Spleen (tissue), 11 donors: ENCODE results near the gene CCL28. TPM values are rescaled to one million over a fixed set of nuclear protein-coding genes. Genes with fewer than 3 reads are reported as not detected.

Experiments
- DNase-seq: peaks from one replicate; pipeline ENCODE4 v3.0.0-alpha.2; 2020
- H3K27ac ChIP-seq, 8 donors: fragments of 200-600 bp; sonication (generic) in 7 of 8; 1 replicate in 4 of 8; 2 replicates in 4 of 8; pipeline versions ENCODE4 v1.5.0 to v1.8.0; 2016 to 2021; ENCODE audit warnings: inconsistent platforms in 4 of 8, mild to moderate bottlenecking in 4 of 8, moderate library complexity in 1 of 8
- H3K27me3 ChIP-seq, 7 donors: fragments of 200-600 bp; sonication (generic) in 6 of 7; replicated peaks in 1 of 7; 1 replicate in 4 of 7; 2 replicates in 3 of 7; pipeline versions ENCODE4 v1.5.0 to v1.8.0; 2016 to 2021; ENCODE audit warnings: inconsistent platforms in 3 of 7, mild to moderate bottlenecking in 1 of 7
- H3K36me3 ChIP-seq, 6 donors: fragments of 200-600 bp; sonication (generic) in 5 of 6; 1 replicate in 4 of 6; 2 replicates in 2 of 6; pipeline versions ENCODE4 v1.5.0 to v1.8.0; 2016 to 2021; ENCODE audit warnings: inconsistent platforms in 2 of 6
- H3K4me1 ChIP-seq, 6 donors: fragments of 200-600 bp; sonication (generic) in 5 of 6; 1 replicate in 3 of 6; 2 replicates in 3 of 6; pipeline versions ENCODE4 v1.5.0 to v1.8.0; 2016 to 2021; ENCODE audit warnings: inconsistent platforms in 3 of 6
- H3K4me3 ChIP-seq, 8 donors: fragments of 200-600 bp; sonication (generic) in 7 of 8; 1 replicate in 4 of 8; 2 replicates in 4 of 8; pipeline versions ENCODE4 v1.5.0 to v1.8.0; 2016 to 2021; ENCODE audit warnings: inconsistent platforms in 4 of 8, mild to moderate bottlenecking in 4 of 8, moderate library complexity in 2 of 8
- H3K9me3 ChIP-seq, 8 donors: fragments of 200-600 bp; sonication (generic) in 7 of 8; 1 replicate in 4 of 8; 2 replicates in 4 of 8; pipeline versions ENCODE4 v1.5.0 to v1.8.0; 2016 to 2021; ENCODE audit warnings: inconsistent platforms in 4 of 8
- CTCF ChIP-seq, 11 experiments: fragments of 200-600 bp in 7 of 11; fragments of 450-650 bp in 4 of 11; sonication (generic) in 4 of 11; IDR thresholded peaks in 8 of 11; conservative IDR thresholded peaks in 3 of 11; 1 replicate in 7 of 11; 2 replicates in 4 of 11; pipeline versions ENCODE4 v1.4.0 to v1.8.0; 2016 to 2021; ENCODE audit warnings: antibody characterized with exemption in 11 of 11, inconsistent platforms in 4 of 11, mild to moderate bottlenecking in 1 of 11
- POLR2A ChIP-seq, 3 donors: fragments of 450-650 bp; IDR thresholded peaks; one replicate each; pipeline ENCODE4 v1.5.1; 2017; ENCODE audit warnings: antibody characterized with exemption in 3 of 3, mild to moderate bottlenecking in 1 of 3
- POLR2AphosphoS5 ChIP-seq, 3 donors: sonication (generic); formaldehyde crosslinking; IDR thresholded peaks; one replicate each; pipeline ENCODE4 v1.5.1; 2017; ENCODE audit warnings: antibody characterized with exemption in 3 of 3
- WGBS, 5 donors: extraction: QIAGEN DNeasy Blood & Tissue Kit in 3 of 5; methylation state at CpG; one replicate each; pipeline versions ENCODE4 v1.1.5 to v1.1.7; 2013 to 2018; 5-methylcytosine and 5-hydroxymethylcytosine counted together
- intact Hi-C: fragments of 100-400 bp; cut with DNase I; formaldehyde crosslinking; loops from one replicate; pipeline ENCODE4 v1.15.0; 2023; ENCODE audit warnings: low total_unique reads
- polyA plus RNA-seq, 3 donors: library from polyadenylated mRNA; stranded (reverse); fragments of 200-250 nt; gene quantifications; one replicate each; pipeline ENCODE4 v1.2.1, GENCODE V29; 2013
- total RNA-seq, 7 donors: library from RNA; depleted of rRNA in 3 of 7; stranded (reverse); fragments of >200 nt in 3 of 7; fragmentation: NEBNext Ultra II Directional in 4 of 7; extraction: Animal tissue kit (Norgen Biotek cat#: 25700) in 4 of 7; gene quantifications; one replicate each; pipeline versions ENCODE4 v1.1.0 to v1.2.1, GENCODE V29; 2016 to 2021
- donor health status: healthy with polysubstance abuse.
- donor health status: DM: no; HTN: no; CAD: no; lungs with moderate emphysema.
- donor health status: DM: no; HTN: no; CAD: no.
- donor health status: Bipolar disorder and iron deficiency.
- donor health status: healthy.
- donor health status: DM: no; HTN: no; CAD: no.
- donor health status: DM: yes; HTN: yes; CAD: no.

Gene CCL28
- total and polyA plus RNA-seq, 10 donors = 3.7 to 17.1 (median 11.6) TPM

GRCh38 chr5:43363445-43364152 is 48.6 kb downstream of the CCL28 start:
- no peak overlapping the region for H3K4me3 ChIP-seq
- H3K9me3 ChIP-seq = peaks cover 0 to 28% (median 22%) of the 10 kb centered on the region in 8 donors
- intact Hi-C loops = no loop called here
- no peaks in the 10 kb centered on the region for H3K36me3 ChIP-seq
- WGBS, 5 donors = 47 to 63% (median 57%) methylated on average over 2 of the region's 2 CpGs
- H3K27me3 ChIP-seq = no peaks in the 10 kb centered on the region
- TF ChIP-seq POLR2AphosphoS5 (IDR thresholded peaks at IDR 0.05) (no peak), POLR2A (IDR thresholded peaks at IDR 0.05) (no peak), CTCF (IDR thresholded peaks at IDR 0.05 in 8 of 11, conservative IDR thresholded peaks at IDR 0.05 in 3 of 11) (no peak)
- no peak for DNase-seq
- no peaks in the 10 kb centered on the region for H3K4me1 ChIP-seq
- no peak overlapping the region for H3K27ac ChIP-seq

GRCh38 chr5:43362725-43363435 is 49.3 kb downstream of the CCL28 start:
- TF ChIP-seq POLR2AphosphoS5 (IDR thresholded peaks at IDR 0.05) = no peak
- no peak for TF ChIP-seq CTCF (IDR thresholded peaks at IDR 0.05 in 8 of 11, conservative IDR thresholded peaks at IDR 0.05 in 3 of 11)
- TF ChIP-seq POLR2A (IDR thresholded peaks at IDR 0.05) = no peak
- no peak for DNase-seq
- Histone ChIP-seq H3K9me3 (peaks cover 0 to 29% (median 22%) of the 10 kb centered on the region in 8 donors), H3K27me3 (no peaks in the 10 kb centered on the region), H3K27ac (no peak overlapping the region), H3K4me1 (no peaks in the 10 kb centered on the region), H3K36me3 (no peaks in the 10 kb centered on the region), H3K4me3 (no peak overlapping the region)
- intact Hi-C loops = no loop called here
- 82 to 94% (median 87%) methylated on average over 3 of the region's 3 CpGs for WGBS, 5 donors

- no peak for DNase-seq
Observed at GRCh38 chr5:43358726-43359125, 53.5 kb downstream of the CCL28 start.

More at GRCh38 chr5:43358726-43359125, 53.5 kb downstream of the CCL28 start:
- peaks cover 0 to 29% (median 22%) of the 10 kb centered on the region in 8 donors for H3K9me3 ChIP-seq
- no peak overlapping the region for H3K27ac ChIP-seq
- no peaks in the 10 kb centered on the region for H3K4me1 ChIP-seq
- no peaks in the 10 kb centered on the region for H3K27me3 ChIP-seq
- no peaks in the 10 kb centered on the region for H3K36me3 ChIP-seq
- TF ChIP-seq POLR2AphosphoS5 (IDR thresholded peaks at IDR 0.05) (no peak), POLR2A (IDR thresholded peaks at IDR 0.05) (no peak), CTCF (IDR thresholded peaks at IDR 0.05 in 8 of 11, conservative IDR thresholded peaks at IDR 0.05 in 3 of 11) (no peak)
- intact Hi-C loops = no loop called here
- no peak overlapping the region for H3K4me3 ChIP-seq
